HG02678 (cell line): ENCODE measurements around the gene ACADSB.

Experiments
- ATAC-seq: cut with Tn5 transposase; IDR thresholded peaks from one replicate; pipeline ENCODE4 v1.9.1; 2021; ENCODE audit warnings: mild to moderate bottlenecking, moderate library complexity; ENCODE audit not compliant: unreplicated experiment

The ACADSB gene

DNA sequence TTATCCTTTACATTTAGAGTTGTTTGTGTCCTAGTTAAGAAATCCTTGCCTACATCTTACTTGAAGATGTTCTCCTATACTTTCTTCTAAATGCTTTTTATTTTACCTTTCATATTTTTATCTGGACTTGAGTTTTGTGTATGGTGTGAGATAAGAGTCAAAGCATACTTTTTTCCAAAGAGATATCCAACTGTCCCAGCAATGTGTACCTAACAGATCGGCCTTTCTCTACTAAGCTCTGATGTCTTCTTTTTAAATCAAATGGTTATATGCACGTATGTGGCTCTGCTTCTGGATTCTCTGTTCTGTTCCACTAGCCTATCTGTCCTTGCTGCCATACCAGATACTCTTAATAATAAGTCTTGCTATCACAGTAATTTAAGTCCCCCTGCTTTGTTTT is 7.4 kb upstream of the ACADSB start:
- no peak for ATAC-seq

GRCh38 chr10:123004298-123004697 is 4.5 kb upstream of the ACADSB start:
- no peak for ATAC-seq

DNA sequence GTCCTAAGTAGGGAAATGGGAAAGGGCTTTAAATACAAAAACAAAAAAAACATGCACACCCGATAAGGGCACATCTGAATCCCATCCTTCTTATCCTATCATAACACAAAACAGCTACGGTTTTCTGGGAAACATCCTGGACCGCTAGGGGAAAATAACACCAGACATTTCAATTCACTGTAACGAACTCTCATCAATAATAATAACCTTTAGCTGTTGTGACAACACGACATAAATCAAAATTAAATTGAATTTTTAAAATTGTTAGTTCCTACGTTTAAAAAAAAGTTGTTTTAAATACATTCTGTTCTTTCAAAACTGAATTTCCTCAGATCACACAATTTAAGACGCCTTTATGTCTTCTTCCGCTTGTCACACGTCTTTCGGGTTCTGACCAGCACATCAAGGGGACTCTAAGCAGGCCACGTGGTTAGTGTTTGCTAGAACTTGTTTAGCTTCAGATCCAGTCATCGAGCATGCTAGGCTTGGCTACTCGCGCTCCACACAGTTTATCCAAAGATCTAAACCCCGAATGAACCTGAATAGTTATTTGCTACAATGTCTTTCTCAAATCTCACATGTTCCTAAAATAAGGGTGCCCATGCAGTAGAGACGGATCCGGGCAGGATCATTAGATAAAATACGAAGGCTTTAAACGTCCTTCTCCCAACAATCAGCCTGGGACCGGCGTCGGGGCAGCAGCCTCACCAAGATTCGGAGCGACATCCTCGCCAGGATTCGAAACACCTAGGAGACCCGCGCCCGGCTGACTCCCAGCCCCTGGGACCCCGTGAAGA is 1.1 kb upstream of the ACADSB start:
- peak; percentile 35 for ATAC-seq

DNA sequence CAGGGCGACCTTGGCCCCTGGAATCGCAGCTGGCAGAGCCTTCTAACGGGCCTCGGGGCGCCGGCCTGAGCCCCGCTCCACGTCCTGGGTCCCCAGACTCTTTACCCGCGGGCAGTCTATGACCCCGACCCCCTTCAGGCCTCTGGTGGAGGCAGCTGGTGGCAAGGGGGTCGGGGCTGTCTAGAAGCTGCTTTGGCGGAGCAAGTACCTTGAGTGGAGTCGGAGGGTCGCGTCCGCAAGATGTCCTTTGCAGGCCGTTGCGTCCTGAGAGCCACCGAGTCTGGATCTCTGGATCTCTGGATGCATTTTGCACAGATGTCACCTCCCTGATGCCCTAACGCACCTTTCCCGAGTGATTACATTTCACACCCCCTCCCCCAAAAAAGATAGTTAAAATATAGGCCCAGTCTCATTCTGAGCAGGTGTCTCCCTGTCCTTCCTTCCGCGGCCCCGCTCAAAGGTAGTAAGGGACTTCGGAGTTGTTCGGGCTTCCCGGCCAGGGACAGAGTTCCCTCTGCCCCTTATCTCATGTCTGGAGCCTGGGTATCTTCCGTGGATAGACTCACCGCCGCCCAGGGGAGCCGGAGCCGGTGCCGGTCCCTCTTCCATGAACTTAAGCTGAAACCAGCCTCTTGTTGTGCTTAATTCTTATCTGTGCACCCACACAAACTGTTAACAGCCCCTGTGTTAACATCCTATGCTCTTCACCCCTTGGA is 457 bp downstream of the ACADSB start:
- peak; percentile 5 for ATAC-seq

DNA sequence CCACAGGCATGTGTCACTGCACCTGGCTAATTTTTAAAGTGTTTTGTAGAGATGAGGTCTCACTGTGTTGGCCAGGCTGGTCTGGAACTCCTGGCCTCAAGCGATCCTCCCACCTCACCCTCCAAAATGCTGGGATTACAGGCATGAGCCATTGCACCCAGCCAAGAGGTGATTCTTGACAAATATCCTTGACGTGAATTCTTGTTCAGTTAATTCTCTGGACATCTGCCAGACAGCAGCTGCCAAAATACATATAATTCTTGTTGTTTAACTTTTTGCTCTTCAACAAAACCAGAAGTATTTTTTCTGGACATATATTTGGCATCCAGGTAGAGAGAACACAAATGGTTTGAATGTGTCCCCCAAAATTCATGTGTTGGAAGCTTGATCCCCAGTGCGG is 3.2 kb downstream of the ACADSB start:
- ATAC-seq: no peak

GRCh38 chr10:123013456-123014419 is 4.9 kb downstream of the ACADSB start:
- ATAC-seq: no peak

DNA sequence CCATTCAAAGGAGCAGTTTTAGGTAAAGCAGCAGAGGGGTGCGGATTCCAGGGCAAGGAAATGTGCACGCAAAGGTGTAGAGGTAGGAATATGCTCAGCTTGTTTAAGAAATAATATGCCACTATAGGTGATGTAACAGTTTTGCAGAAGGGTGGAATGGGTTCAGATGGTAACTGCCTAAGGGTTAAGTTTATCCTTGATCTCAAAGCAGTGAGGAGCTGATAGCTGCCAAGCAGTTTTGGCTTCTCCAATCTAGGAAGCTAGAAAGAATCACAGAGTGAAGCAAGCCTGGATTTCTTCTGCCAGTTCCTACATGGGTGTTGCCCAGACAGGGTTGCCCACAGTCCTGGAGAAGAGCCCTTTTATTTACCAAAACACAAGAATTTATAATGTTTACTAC is 6.0 kb downstream of the ACADSB start:
- no peak for ATAC-seq

DNA sequence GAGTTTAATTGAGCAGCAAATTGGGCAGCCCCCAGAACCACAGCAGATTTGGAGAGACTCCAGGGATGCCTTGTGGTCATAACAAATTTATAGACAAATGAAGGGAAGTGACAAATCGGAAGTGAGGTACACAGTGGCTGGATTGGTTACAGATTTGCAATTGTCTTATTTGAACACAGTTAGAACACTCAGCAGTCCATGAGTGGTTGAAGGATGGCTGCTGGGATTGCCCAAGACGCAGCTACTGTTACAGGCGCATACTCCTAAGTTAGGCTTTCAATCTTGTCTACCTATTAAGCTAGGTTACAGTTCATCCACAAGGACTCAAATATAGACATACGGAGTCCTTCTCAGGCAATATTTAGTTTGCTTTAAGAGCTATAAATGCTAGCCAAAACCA is 7.4 kb downstream of the ACADSB start:
- no peak for ATAC-seq

DNA sequence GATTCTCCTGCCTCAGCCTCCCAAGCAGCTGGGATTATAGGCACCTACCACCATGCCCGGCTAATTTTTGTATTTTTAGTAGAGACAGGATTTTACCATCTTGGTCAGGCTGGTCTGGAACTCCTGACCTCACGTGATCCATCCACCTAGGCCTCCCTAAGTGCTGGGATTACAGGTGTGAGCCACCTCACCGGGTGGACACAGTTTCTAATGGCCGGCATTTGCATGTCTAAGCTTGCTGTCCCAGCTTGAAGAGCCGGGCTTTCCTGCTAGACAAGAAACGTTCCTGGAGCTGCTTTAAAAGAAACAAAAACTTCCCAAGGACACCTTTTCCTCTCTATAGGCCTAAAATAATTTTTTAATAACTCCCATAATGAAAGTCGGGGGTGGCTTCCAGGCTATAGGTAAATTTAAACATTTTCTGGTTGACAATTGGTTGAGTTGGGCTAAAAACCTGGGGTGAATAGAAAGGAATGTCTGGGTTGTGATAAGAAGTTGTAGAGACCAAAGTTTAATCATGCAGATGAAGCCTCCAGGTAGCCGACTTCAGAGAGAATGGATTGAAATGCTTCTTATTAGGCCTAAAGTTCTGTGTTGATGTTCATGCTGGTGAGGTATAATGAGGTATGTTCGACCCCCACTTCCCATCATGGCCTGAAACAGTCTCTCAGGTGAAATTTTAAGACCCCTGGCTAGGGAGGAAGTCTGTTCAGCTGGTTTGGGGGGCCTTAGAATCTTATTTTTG is 8.8 kb downstream of the ACADSB start:
- ATAC-seq: no peak

DNA sequence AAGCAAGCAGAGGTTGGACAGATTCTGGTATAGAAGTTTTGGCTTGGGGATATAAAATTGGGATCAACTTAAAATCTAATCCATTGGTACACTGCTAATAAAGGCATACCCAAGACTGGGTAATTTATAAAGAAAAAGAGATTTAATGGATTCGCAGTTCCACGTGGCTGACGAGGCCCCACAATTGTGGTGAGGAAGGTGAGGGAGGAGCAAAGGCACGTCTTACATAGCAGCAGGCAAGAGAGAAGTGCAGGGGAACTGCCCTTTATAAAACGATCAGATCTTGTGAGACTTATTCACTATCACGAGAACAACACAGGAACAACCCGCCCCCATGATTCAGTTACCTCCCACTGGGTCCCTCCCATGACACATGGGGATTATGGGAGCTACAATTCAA is 9.7 kb downstream of the ACADSB start:
- ATAC-seq: no peak

DNA sequence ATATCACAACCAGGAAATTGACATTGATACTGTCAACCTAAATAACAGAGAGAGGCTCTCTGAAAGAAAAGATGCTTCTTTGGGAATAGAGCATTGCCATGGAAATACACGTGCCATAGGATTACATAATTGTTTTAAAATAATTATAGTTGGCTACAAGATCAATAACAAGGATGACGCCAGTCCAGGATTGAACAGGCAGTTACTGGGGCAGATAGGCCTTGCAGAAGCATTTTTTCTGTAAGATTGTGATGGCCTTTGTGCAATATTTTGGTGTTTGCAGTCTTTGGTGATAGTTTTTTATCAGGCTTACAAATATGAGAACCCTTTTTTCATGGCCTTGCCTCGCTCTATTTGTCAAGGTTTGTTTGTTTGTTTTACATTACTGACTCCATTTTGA is 10.5 kb downstream of the ACADSB start:
- no peak for ATAC-seq

- ATAC-seq: no peak
These were observed 11.3 kb downstream of the ACADSB start for GRCh38 chr10:123019941-123020703.

DNA sequence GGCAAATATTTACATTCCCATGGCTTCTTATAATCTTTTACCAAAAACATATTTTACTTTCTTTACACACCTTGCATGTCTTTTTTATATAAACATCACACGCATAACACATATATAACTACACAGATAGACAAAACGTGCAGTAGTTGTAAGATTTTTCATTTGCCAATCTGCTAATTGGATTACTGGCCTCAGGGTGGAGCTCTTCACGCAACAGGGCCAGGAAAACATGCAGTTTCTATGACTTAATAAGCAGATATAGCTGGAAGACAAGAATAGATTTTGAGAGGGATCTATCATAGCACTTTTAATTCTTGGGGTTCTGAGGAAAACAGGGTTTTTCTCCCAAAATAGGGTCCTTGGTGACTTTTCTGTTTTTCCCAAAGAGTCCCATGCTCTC is 12.7 kb downstream of the ACADSB start:
- no peak for ATAC-seq

DNA sequence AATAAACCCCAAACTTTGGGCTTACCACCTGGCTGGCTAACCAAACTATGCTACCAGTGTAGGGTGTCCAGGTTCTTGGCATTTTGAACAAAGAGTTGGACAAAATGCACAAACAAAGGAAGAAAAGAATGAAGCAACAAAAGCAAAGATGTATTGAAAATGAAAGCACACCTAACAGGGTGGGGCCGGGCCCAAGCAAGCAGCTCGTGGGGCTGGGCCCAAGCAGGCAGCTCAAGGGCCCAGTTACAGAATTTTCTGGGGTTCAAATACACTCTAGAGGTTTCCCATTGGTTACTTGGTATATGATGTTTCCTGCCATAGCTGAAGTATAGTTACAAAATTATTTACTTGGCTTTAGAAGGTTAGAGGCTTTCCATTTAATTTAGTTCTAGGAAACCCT is 15.7 kb downstream of the ACADSB start:
- ATAC-seq: no peak

- no peak for ATAC-seq
These were observed 17.5 kb downstream of the ACADSB start for GRCh38 chr10:123026302-123026701.

GRCh38 chr10:123027861-123028260 is 19.1 kb downstream of the ACADSB start:
- ATAC-seq: no peak

GRCh38 chr10:123031124-123031523 is 22.3 kb downstream of the ACADSB start:
- no peak for ATAC-seq

DNA sequence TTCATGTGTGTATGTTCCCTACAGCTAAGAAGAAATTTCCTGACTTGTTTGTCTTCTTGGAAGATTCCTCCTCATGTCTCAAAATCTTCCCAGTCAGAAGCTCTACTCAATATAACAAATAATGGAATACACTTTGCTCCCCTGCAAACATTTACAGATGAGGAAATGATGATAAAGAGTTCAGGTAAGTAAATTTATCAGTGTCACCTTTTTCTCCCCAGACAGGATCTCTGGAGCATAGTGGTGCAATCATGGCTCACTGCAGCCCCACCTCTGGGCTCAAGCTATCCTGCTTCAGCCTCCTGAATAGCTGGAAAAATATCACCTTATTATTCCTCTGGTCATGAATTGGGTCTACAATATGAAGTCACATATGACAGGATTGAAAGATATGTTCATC is 25.5 kb downstream of the ACADSB start:
- ATAC-seq: no peak

GRCh38 chr10:123035467-123036086 is 26.8 kb downstream of the ACADSB start:
- ATAC-seq: no peak
